Skeletal muscle tissue (tissue), 4 donors: Measurements from ENCODE around the gene AGBL1. TPM values are rescaled to one million over a fixed set of nuclear protein-coding genes. Genes with fewer than 3 reads are reported as not detected.

Experiments
- H3K27ac ChIP-seq: one replicate; pipeline ENCODE4 v1.7.0; 2013; ENCODE audit warnings: mild to moderate bottlenecking, low read depth, low read length, inconsistent platforms
- H3K27me3 ChIP-seq, 3 donors: one replicate each; pipeline ENCODE4 v1.7.0; 2013; ENCODE audit warnings: low read length in 3 of 3; ENCODE audit not compliant: control insufficient read depth in 3 of 3, insufficient read depth in 3 of 3
- H3K36me3 ChIP-seq, 3 donors: one replicate each; pipeline ENCODE4 v1.7.0; 2013; ENCODE audit warnings: low read length in 3 of 3; ENCODE audit not compliant: control insufficient read depth in 3 of 3, insufficient read depth in 3 of 3
- H3K4me1 ChIP-seq, 3 donors: one replicate each; pipeline ENCODE4 v1.7.0; 2013; ENCODE audit warnings: low read length in 3 of 3, mild to moderate bottlenecking in 3 of 3; ENCODE audit not compliant: control insufficient read depth in 3 of 3, insufficient read depth in 3 of 3
- H3K4me3 ChIP-seq, 3 donors: one replicate each; pipeline ENCODE4 v1.7.0; 2013; ENCODE audit warnings: low read length in 3 of 3
- H3K9ac ChIP-seq, 3 donors: one replicate each; pipeline ENCODE4 v1.7.0; 2013; ENCODE audit warnings: low read length in 3 of 3, mild to moderate bottlenecking in 3 of 3, moderate library complexity in 2 of 3, low read depth in 1 of 3
- H3K9me3 ChIP-seq, 3 donors: one replicate each; pipeline ENCODE4 v1.7.0; 2013; ENCODE audit warnings: low read length in 3 of 3; ENCODE audit not compliant: control insufficient read depth in 3 of 3
- total RNA-seq: library from RNA; depleted of rRNA; stranded (reverse); fragments of >200 nt; gene quantifications from one replicate; pipeline ENCODE4 v1.2.3, GENCODE V29; 2014
- donor health status: Osteomylitis.

The AGBL1 gene
- total RNA-seq, 1 donor from 2014 or later: 31.3 TPM

DNA sequence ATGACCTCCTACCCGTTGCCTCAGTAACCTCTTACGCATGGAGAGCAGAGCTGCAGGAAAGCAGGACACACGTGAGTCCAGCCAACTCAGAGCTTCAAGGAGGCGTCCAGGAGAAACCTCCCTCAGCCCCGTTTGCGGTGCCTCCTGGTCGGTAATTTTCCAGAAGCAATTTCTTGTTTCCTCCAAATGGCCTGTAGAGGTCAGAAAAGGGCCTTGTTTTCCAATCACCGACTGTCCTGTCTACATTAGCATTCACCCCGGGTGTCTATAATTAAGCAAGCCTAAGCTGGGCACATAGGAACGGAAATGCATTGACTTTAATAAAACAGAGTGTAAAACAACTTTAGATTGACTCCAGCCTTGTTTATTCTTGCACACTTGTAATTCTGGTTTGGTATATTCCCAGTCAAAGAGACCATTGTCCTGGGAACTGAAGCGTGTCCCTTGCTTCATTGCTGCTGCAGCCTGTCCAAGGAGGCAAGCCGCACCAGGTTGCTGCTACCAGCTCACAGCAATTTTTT is 836.2 kb downstream of the AGBL1 start:
- no peaks in the 10 kb centered on the region for H3K27me3 ChIP-seq
- H3K9ac ChIP-seq: no peak overlapping the region
- H3K4me3 ChIP-seq: peak overlapping the region in 1 of 3 donors; percentile 21
- no peak overlapping the region for H3K27ac ChIP-seq
- no peaks in the 10 kb centered on the region for H3K9me3 ChIP-seq
- peaks cover 7 to 18% (median 16%) of the 10 kb centered on the region in 3 donors for H3K4me1 ChIP-seq
- H3K36me3 ChIP-seq: no peaks in the 10 kb centered on the region

DNA sequence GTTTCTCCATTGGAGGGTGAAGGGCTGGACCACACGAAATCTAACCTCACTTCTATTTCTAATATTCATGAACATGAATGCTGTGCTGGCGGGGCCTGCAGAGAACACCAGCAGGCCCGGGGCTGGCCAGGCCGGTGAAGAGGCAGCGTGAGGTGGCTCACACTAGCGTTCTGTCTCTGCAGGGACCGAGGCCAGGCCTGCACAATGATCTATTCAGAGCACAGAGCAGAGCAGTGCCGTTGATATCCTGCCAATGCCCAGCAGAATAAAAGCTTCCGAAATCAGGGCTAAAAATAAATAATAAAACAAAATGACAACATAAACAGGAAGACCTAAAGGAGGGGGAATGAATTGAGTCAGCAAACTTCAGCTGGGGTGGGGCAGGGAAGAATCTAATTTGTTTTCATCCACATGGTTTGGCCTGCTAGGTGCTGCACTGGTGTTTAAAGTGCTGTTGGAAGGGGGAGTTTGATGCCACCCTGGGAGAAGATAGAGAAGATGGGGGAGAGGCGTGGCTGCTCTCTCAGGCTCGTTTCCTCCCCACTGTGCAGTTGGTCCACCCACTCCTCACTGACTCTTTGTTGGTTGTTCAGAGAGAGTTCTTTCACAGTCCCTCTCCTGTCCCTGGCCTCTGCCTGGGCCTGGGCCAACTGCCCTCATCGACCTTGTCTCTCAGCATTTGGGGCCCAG is 837.1 kb downstream of the AGBL1 start:
- Histone ChIP-seq H3K9ac (peak overlapping the region in 1 of 3 donors; percentile 25), H3K27me3 (no peaks in the 10 kb centered on the region), H3K4me3 (no peak overlapping the region), H3K36me3 (no peaks in the 10 kb centered on the region), H3K4me1 (peaks cover 7 to 18% (median 16%) of the 10 kb centered on the region in 3 donors), H3K27ac (no peak overlapping the region), H3K9me3 (no peaks in the 10 kb centered on the region)

GRCh38 chr15:86917361-86917671 is 837.6 kb downstream of the AGBL1 start:
- H3K9me3 ChIP-seq: no peaks in the 10 kb centered on the region
- no peak overlapping the region for H3K4me3 ChIP-seq
- H3K27me3 ChIP-seq: no peaks in the 10 kb centered on the region
- peaks cover 7 to 18% (median 16%) of the 10 kb centered on the region in 3 donors for H3K4me1 ChIP-seq
- peak overlapping the region in 1 of 3 donors; percentile 25 for H3K9ac ChIP-seq
- H3K27ac ChIP-seq: no peak overlapping the region
- H3K36me3 ChIP-seq: no peaks in the 10 kb centered on the region

- Histone ChIP-seq H3K4me3 (no peak overlapping the region), H3K27ac (no peak overlapping the region), H3K36me3 (no peaks in the 10 kb centered on the region), H3K9ac (peak overlapping the region in 1 of 3 donors; percentile 14), H3K9me3 (no peaks in the 10 kb centered on the region), H3K27me3 (no peaks in the 10 kb centered on the region), H3K4me1 (peaks cover 7 to 18% (median 16%) of the 10 kb centered on the region in 3 donors)
Measured at GRCh38 chr15:86919581-86919980, 839.9 kb downstream of the AGBL1 start.

DNA sequence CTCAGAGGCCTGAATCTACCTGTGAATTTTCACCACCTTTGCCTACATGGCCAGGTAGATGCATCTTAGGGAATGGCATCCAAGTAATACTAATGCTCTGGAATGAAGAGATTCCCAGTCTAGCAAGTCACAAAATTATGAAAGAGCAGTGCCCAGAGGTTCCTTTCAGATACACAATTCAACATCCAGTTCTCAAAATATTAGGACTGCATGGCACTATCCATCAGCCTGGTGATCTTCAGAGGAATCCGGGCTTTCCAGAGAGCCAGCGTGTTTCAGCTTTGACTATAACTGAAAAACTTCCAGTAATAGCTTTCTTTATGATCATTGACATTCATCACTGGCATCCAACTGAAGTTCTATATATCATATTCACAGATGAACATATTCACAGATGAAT is 849.8 kb downstream of the AGBL1 start:
- H3K9me3 ChIP-seq: no peaks in the 10 kb centered on the region
- H3K36me3 ChIP-seq: no peaks in the 10 kb centered on the region
- no peak overlapping the region for H3K27ac ChIP-seq
- no peak overlapping the region for H3K9ac ChIP-seq
- no peak overlapping the region for H3K4me3 ChIP-seq
- H3K4me1 ChIP-seq: no peaks in the 10 kb centered on the region
- no peaks in the 10 kb centered on the region for H3K27me3 ChIP-seq

- H3K9me3 ChIP-seq: no peaks in the 10 kb centered on the region
- H3K4me3 ChIP-seq: no peak overlapping the region
- no peak overlapping the region for H3K9ac ChIP-seq
- no peaks in the 10 kb centered on the region for H3K27me3 ChIP-seq
- H3K27ac ChIP-seq: no peak overlapping the region
- no peaks in the 10 kb centered on the region for H3K36me3 ChIP-seq
- H3K4me1 ChIP-seq: no peaks in the 10 kb centered on the region
Measured at GRCh38 chr15:86932456-86932855, 852.8 kb downstream of the AGBL1 start.

- no peak overlapping the region for H3K4me3 ChIP-seq
- H3K27me3 ChIP-seq: no peaks in the 10 kb centered on the region
- no peak overlapping the region for H3K27ac ChIP-seq
- no peak overlapping the region for H3K9ac ChIP-seq
- no peaks in the 10 kb centered on the region for H3K9me3 ChIP-seq
- no peaks in the 10 kb centered on the region for H3K36me3 ChIP-seq
- H3K4me1 ChIP-seq: no peaks in the 10 kb centered on the region
Measured at GRCh38 chr15:86935841-86936240, 856.2 kb downstream of the AGBL1 start.

DNA sequence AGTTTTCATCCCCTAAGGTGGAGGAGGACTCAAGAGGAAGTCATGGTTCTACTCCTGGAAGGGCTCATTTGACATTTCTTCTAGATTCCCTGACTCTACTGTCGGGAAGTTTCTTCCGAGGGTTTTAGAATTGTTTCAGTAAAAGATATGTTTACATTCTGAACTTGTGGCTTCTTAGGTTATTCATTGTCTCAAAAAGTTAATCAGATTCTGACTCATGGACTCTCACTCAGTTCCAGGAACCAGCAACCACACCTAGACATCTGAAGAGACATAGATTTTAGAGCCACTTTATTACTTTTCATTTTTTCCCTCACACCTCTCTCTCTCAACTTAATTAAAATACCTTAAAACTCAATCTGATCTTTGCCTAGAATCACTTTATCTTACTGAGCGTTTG is 862.6 kb downstream of the AGBL1 start:
- Histone ChIP-seq H3K36me3 (no peaks in the 10 kb centered on the region), H3K27ac (no peak overlapping the region), H3K4me3 (no peak overlapping the region), H3K4me1 (no peaks in the 10 kb centered on the region), H3K9ac (no peak overlapping the region), H3K9me3 (no peaks in the 10 kb centered on the region), H3K27me3 (no peaks in the 10 kb centered on the region)

DNA sequence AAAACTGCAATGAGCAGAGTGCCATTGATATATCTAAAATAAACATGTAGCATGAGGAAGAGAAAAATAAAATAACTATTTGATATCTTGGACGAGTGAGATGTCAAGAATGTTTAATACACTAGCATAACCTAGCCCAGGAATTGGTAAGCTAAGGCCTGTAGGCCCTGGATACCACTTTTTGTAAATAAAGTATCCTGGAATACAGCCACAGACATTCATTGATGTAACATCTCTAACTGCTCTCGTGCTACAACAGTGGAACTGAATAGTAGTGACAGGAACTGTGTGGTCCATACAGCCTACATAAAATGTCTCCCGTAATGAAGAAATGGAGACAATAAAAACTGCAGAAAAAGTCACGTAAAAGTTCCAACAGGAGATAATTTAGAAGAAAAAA is 869.0 kb downstream of the AGBL1 start:
- H3K4me3 ChIP-seq: no peak overlapping the region
- no peaks in the 10 kb centered on the region for H3K36me3 ChIP-seq
- no peaks in the 10 kb centered on the region for H3K4me1 ChIP-seq
- no peak overlapping the region for H3K27ac ChIP-seq
- H3K9ac ChIP-seq: no peak overlapping the region
- H3K9me3 ChIP-seq: no peaks in the 10 kb centered on the region
- no peaks in the 10 kb centered on the region for H3K27me3 ChIP-seq

- Histone ChIP-seq H3K9me3 (no peaks in the 10 kb centered on the region), H3K4me3 (no peak overlapping the region), H3K4me1 (no peaks in the 10 kb centered on the region), H3K27ac (no peak overlapping the region), H3K36me3 (no peaks in the 10 kb centered on the region), H3K9ac (no peak overlapping the region), H3K27me3 (no peaks in the 10 kb centered on the region)
Measured at GRCh38 chr15:86959254-86959653, 879.6 kb downstream of the AGBL1 start.
